OCI-LY1 (cell line): ENCODE data around the gene GOLPH3L.
"Not testable (repeated sequence)": the region's sequence is repeated elsewhere in the genome, so short reads cannot be mapped to it uniquely, and the experiment has no call there.

Experiments used
- H2AFZ ChIP-seq: fragments of 200-600 bp; sonication (generic), shearing (Covaris generic); 2 replicates; pipeline ENCODE4 v1.6.0; 2014; ENCODE audit warnings: antibody characterized with exemption, mild to moderate bottlenecking, low read length
- H3F3A ChIP-seq: fragments of 200-600 bp; sonication (generic), shearing (Covaris generic); 2 replicates; pipeline ENCODE4 v1.6.0; 2014; ENCODE audit warnings: mild to moderate bottlenecking, antibody characterized with exemption, low read length, moderate library complexity; ENCODE audit not compliant: insufficient read depth
- H3K27ac ChIP-seq: fragments of 200-600 bp; sonication (generic); 2 replicates; pipeline ENCODE4 v1.5.1; 2014; ENCODE audit warnings: low read length, mixed run types, mild to moderate bottlenecking, low read depth; ENCODE audit not compliant: poor library complexity, severe bottlenecking
- H3K27me3 ChIP-seq: fragments of 200-600 bp; sonication (generic); 2 replicates; pipeline ENCODE4 v1.6.0; 2014; ENCODE audit warnings: antibody characterized with exemption, mild to moderate bottlenecking, low read length, moderate library complexity; ENCODE audit not compliant: insufficient read depth
- H3K36me3 ChIP-seq: fragments of 200-600 bp; sonication (generic); 2 replicates; pipeline ENCODE4 v1.6.1; 2014; ENCODE audit warnings: mild to moderate bottlenecking, antibody characterized with exemption, low read length, moderate library complexity, mixed read lengths; ENCODE audit not compliant: insufficient read depth
- H3K4me1 ChIP-seq: fragments of 200-600 bp; sonication (generic); 2 replicates; pipeline ENCODE4 v1.5.1; 2014; ENCODE audit warnings: mild to moderate bottlenecking, low read length, moderate library complexity; ENCODE audit not compliant: insufficient read depth, severe bottlenecking
- H3K4me2 ChIP-seq: fragments of 200-600 bp; sonication (generic), shearing (Covaris generic); 2 replicates; pipeline ENCODE4 v1.6.1; 2014; ENCODE audit warnings: low read length
- H3K4me3 ChIP-seq: fragments of 200-600 bp; sonication (generic); 2 replicates; pipeline ENCODE4 v1.5.1; 2014; ENCODE audit warnings: low read length, low read depth, mild to moderate bottlenecking, mixed read lengths; ENCODE audit not compliant: poor library complexity, severe bottlenecking
- H3K79me2 ChIP-seq: fragments of 200-600 bp; shearing (Covaris generic); 2 replicates; pipeline ENCODE4 v1.6.1; 2016; ENCODE audit warnings: mixed run types, low read length, mixed read lengths; ENCODE audit not compliant: insufficient read depth
- H3K9ac ChIP-seq: fragments of 200-600 bp; sonication (generic), shearing (Covaris generic); 2 replicates; pipeline ENCODE4 v1.6.1; 2014; ENCODE audit warnings: mild to moderate bottlenecking, low read length, mixed read lengths
- H3K9me2 ChIP-seq: fragments of 200-600 bp; sonication (generic), shearing (Covaris generic); 2 replicates; pipeline ENCODE4 v1.6.1; 2014; ENCODE audit warnings: low read depth, mild to moderate bottlenecking, low read length, mixed read lengths
- H3K9me3 ChIP-seq: fragments of 200-600 bp; shearing (Covaris generic); 2 replicates; pipeline ENCODE4 v1.6.1; 2014; ENCODE audit warnings: low read length, mixed read lengths
- H4K20me1 ChIP-seq: fragments of 200-600 bp; sonication (generic), shearing (Covaris generic); 2 replicates; pipeline ENCODE4 v1.6.0; 2016; ENCODE audit warnings: mild to moderate bottlenecking, low read length; ENCODE audit not compliant: insufficient read depth
- CTCF ChIP-seq: fragments of 200-600 bp; sonication (generic), shearing (Covaris generic); IDR thresholded peaks from 2 replicates; pipeline ENCODE4 v1.5.1; 2017; ENCODE audit warnings: mild to moderate bottlenecking, antibody characterized with exemption, low read length, moderate library complexity, mixed read lengths
- EZH2 ChIP-seq: fragments of 200-600 bp; sonication (generic), shearing (Covaris generic); IDR thresholded peaks from 2 replicates; pipeline ENCODE4 v1.8.0; 2017; ENCODE audit warnings: borderline replicate concordance, mixed run types, mild to moderate bottlenecking, antibody characterized with exemption, low read length, moderate library complexity, mixed read lengths

GOLPH3L gene

DNA sequence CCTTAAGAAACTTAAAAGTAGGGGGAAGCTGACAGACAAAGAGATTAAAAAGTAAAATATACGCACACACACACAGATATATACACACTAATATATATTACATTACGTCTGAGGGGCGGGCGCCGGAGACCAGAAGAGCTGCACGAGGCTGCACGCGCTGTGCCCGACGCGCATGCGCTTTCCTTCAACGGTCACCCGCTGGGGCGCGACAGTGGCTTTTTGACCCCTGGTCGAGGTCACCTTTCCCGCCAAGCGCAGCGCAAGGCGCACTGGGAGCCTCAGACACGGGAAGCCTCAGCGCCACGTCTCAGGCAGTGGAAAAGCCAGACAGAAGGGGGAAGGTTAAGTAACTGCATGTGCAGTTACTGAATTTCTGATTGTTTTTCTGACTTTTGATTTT, 23.7 kb upstream of the GOLPH3L start, which contains the start of gene HORMAD1:
TSS of gene HORMAD1 (minus strand) at position 193 of the 400 bp plus-strand sequence. CDS start 1,390 bp downstream, outside the sequence.
- Histone ChIP-seq H3K4me1 (no peaks in the 10 kb centered on the region), H3K4me3 (no peak within 1 kb of the TSS), H3K27me3 (no peaks in the 10 kb centered on the region), H3K9me3 (no peaks in the 10 kb centered on the region), H2AFZ (no peak within 1 kb of the TSS), H3K9ac (no peak within 1 kb of the TSS), H3K9me2 (no peaks in the 10 kb centered on the region), H3K27ac (no peak within 1 kb of the TSS), H3K4me2 (no peak within 1 kb of the TSS), H3K36me3 (no peaks in the 10 kb centered on the region), H4K20me1 (no peaks in the 10 kb centered on the region), H3K79me2 (no peaks in the 10 kb centered on the region), H3F3A (no peaks in the 10 kb centered on the region)
- no peak for TF ChIP-seq EZH2
- TF ChIP-seq CTCF = no peak

DNA sequence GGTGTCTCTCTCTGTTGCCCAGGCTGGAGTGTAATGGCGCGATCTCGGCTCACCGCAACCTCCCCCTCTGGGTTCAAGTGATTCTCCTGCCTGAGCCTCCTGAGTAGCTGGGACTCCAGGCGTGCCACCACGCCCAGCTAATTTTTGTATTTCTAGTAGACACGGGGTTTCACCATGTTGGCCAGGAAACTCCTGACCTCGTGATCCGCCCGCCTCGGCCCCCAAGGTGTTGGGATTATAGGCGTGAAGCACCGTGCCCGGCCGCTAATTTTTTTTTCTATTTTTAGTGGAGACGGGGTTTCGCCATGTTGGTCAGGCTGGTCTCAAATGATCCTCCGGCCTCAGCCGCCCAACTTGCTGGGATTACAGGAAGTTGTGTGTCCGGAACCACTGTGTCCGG, 23.1 kb upstream of the GOLPH3L start:
- Histone ChIP-seq H3K79me2 (no peaks in the 10 kb centered on the region), H3F3A (no peaks in the 10 kb centered on the region), H3K36me3 (no peaks in the 10 kb centered on the region), H3K4me3 (no peak overlapping the region), H3K27ac (no peak overlapping the region), H2AFZ (no peak overlapping the region), H3K27me3 (no peaks in the 10 kb centered on the region), H3K9ac (no peak overlapping the region), H3K4me2 (no peak overlapping the region), H3K4me1 (no peaks in the 10 kb centered on the region), H4K20me1 (no peaks in the 10 kb centered on the region), H3K9me2 (no peaks in the 10 kb centered on the region), H3K9me3 (no peaks in the 10 kb centered on the region)
- TF ChIP-seq CTCF (no peak), EZH2 (no peak)

DNA sequence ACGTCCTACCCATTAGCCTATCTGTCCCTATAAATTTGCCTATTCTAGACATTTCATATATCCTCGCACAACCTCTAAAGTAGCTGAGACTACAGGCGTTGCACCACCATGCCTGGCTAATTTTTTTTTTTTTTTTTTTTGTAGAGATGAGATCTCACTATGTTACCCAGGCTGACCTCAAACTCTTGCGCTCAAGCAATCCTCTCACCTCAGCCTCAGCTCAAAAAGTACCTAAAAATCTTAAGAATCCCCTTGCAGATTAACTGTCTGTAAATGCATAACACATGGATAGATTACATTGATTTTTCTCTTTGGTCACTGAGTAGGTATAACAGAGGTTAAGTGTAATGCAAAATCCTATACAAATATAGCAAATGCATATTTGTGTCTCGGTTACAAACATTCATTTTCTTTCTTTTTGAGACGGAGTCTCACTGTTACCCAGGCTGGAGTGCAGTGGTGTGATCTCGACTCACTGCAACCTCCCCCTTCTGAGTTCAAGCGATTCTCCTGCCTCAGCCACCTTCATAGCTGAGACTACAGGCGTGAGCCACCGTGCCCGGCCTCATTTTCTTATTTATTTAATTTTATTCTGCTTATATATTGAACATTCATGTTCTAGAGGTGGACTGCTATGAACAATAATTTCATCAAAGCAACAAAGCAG, 21.4 kb upstream of the GOLPH3L start:
- H2AFZ ChIP-seq = no peak overlapping the region

GRCh38 chr1:150709031-150709430, 12.1 kb upstream of the GOLPH3L start:
- not testable (repeated sequence) for H3K4me2 ChIP-seq, H3K4me1 ChIP-seq, H3K27me3 ChIP-seq, H3K9ac ChIP-seq, H2AFZ ChIP-seq, H3K27ac ChIP-seq, H3K36me3 ChIP-seq, H4K20me1 ChIP-seq, H3K79me2 ChIP-seq, H3K9me3 ChIP-seq, H3K4me3 ChIP-seq, H3F3A ChIP-seq, H3K9me2 ChIP-seq

More for the DNA sequence above, 21.4 kb upstream of the GOLPH3L start:
- no peak overlapping the region for H3K9ac ChIP-seq
- no peaks in the 10 kb centered on the region for H3F3A ChIP-seq
- no peak for TF ChIP-seq EZH2
- TF ChIP-seq CTCF = no peak
- H3K36me3 ChIP-seq = no peaks in the 10 kb centered on the region
- no peak overlapping the region for H3K27ac ChIP-seq
- H3K9me2 ChIP-seq = no peaks in the 10 kb centered on the region
- no peaks in the 10 kb centered on the region for H3K27me3 ChIP-seq
- H3K4me3 ChIP-seq = no peak overlapping the region
- H3K4me1 ChIP-seq = no peaks in the 10 kb centered on the region
- H3K9me3 ChIP-seq = no peaks in the 10 kb centered on the region
- no peaks in the 10 kb centered on the region for H4K20me1 ChIP-seq
- H3K4me2 ChIP-seq = no peak overlapping the region
- no peaks in the 10 kb centered on the region for H3K79me2 ChIP-seq
